ENCODE data around the gene ADAMTSL3.
"Not testable (repeated sequence)": the region's sequence is repeated elsewhere in the genome, so short reads cannot be mapped to it uniquely, and the experiment has no call there.

The ADAMTSL3 gene

DNA sequence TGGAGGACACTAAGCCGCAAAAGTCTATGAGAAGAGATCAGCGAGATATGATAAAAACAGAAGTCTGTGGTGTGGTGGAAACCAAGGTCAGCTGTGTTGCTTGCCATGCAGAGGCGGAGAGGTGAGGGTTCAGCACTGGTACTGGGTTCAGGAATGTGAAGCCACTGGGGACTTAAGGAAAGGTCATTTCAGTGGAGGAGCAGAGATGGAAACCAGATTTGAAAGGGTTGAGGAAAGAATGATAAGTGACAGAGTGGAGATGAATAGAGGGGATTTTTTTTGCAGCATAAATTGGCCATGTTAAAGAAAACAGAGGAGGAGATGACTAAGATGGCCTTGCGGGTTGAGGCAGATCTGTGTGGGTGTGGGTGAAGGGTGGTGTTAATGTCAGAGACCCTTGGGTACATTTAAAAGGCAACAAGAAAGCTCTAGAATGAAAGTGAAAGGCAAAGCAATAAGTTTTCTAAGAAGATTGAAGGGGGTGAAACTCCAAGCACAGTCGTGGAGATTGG lies 265.5 kb downstream of the ADAMTSL3 start:
- DNase-seq (ENCODE audit: low read depth in 3 of 3): no peak

DNA sequence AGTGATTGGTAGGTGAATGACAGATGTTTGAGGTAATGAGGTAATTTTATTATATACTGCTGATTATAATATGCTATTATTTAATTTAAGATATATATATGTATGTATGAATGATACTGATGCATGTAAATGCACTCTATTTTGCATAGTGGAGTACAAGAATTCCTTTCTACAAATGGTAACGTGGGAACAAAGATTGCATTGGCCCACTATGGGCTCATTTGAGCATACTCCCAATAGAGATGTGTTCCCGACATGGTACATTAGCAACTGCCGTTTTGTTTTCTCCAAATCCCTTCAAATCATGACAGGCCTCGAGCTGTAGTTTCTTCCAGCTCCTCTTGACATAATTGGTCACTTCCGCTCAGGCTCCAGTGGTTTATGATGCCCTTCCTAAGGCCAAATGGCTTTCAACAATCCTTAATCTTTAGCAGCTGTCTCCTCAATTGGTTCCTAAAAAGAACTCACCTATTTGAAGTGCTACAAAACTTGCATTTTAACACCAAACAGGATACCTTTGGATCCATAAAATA lies 266.1 kb downstream of the ADAMTSL3 start:
- no peak for DNase-seq (ENCODE audit: low read depth in 3 of 3)

DNA sequence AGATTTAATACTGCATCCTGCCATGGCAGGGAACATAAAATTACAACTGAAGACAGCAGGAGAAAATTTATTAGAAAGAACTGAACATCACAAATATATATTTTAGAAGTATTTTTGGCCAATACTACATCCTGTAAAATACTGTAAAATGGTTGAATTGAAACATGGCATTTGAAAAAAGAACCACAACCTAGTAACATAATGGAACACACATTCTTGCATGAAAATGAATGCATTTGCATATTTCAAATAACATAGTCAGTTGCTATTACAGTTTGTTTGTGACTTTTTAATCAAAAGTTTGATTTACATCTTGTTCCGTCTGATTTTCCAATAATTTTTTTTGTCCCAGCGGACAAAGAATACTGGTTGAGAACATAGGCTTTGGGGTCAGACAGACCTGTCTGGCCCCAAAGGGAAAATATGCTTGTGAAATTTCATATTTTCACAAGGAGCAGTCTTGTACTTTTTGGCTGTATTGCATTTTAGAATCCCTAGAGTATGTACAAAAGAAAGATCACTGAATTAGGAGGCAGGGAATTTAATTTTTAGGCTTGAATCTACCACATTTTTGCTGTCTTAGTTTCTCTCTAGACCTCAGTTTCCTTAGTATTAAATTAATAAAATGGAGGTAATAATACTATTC lies 268.8 kb downstream of the ADAMTSL3 start:
- DNase-seq (ENCODE audit: low read depth in 3 of 3): no peak

DNA sequence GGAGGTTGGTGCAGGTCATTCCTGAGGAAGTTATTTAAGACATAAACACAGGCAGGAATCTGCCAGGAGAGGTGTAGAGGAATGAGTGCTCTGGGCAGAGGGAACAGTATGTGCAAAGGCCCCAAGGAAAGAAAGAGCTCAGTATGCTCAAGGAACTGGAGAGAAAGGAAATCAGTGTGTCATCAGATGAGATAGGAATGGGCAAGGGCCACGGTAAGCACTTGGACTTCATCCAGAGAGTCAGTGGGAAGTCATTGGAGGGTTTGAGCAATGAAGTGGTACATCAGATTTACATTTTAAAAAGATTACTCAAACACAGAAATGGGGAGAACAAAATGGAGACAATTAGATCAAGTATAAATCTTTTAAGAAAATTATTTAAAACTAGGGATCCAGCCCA lies 272.2 kb downstream of the ADAMTSL3 start:
- DNase-seq (ENCODE audit: low read depth in 3 of 3): no peak

DNA sequence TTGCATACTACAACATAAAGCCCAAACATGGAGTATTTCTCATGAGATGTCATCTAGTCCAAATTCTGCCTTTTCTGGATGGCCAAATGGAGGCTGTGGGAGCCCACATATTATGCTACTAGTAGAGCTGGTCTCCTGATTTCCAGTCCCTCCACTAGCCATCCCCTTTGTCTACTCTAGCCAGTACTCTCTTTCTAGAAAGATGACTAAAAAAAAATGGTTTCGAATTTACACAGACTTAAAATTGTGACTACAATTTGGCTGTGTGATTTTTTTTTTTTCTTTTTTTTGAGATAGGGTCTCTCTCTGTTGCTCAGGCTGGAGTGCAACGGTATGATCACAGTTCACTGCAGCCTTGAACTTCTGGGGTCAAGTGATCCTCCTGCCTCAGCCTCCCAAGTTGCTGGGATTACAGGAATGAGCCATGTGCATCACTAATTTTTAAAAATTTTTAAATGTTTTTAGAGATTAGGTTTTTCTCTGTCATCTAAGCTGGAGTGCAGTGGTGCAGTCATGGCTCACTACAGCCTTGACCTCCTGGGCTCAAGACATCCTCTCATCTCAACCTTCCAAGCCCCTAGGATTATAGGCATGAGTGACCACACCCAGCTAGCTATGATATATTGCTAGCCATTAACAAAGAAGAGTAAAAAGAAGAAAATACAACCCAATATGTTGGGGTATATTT lies 273.9 kb downstream of the ADAMTSL3 start:
- no peak for DNase-seq (ENCODE audit: low read depth in 3 of 3)

DNA sequence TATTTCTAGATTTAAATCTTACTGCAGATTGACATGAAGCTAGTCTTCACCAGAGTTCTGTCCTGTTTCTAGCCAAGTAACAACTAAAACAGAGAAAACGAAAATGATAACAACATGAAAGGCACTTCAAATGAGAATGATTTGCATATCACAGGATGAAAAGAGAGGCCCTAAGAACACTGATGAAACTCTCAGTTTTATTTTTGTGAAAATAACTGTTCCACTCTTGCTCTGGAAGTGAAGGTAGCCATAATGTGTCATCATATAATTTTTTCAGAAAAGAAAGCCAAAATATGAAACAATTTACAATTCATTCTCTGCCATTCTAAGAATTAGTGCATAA lies 274.4 kb downstream of the ADAMTSL3 start:
- no peak for DNase-seq (ENCODE audit: low read depth in 3 of 3)

DNA sequence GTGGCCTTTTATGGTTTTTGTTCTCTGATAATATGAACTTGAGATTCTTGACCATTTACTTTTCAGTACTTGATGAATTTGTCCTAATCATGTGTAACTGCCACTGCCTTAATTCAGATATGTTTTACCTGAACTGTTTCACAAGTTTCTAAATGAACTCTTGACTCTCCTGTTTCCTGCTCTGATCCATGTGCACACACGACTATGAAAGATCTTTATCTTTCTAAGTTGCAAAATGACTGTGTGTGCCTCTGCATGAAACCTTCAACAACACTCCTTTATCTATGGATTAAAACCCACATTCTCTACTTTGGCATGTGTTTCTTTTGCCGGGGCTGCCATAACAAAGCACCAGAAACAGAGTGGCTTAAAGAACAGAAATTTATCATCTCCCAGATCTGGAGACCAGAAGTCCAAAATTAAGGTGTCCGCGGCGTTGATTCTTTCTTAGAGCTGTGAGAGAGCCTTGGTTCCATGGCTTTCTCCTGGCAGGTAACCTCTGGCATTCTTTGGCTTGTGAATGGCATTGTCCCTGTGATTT lies 275.0 kb downstream of the ADAMTSL3 start:
- DNase-seq (ENCODE audit: low read depth in 3 of 3): no peak

DNA sequence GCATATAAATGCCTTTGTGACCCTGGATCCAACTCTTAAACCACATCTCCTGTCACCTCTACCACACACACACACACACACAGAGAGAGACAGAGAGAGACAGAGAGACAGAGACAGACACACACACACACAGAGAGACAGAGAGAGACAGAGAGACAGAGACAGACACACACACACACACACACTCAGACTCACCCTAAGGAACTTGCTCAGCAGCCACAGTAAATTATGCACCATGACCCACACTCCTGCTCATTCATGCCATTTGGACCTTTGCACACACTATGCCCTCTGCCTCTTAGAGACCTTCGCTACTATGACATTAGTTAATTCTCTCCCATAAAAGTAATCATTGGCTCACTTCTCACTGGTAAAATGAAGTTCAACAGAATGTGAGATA lies 275.7 kb downstream of the ADAMTSL3 start:
- no peak for DNase-seq (ENCODE audit: low read depth in 3 of 3)

DNA sequence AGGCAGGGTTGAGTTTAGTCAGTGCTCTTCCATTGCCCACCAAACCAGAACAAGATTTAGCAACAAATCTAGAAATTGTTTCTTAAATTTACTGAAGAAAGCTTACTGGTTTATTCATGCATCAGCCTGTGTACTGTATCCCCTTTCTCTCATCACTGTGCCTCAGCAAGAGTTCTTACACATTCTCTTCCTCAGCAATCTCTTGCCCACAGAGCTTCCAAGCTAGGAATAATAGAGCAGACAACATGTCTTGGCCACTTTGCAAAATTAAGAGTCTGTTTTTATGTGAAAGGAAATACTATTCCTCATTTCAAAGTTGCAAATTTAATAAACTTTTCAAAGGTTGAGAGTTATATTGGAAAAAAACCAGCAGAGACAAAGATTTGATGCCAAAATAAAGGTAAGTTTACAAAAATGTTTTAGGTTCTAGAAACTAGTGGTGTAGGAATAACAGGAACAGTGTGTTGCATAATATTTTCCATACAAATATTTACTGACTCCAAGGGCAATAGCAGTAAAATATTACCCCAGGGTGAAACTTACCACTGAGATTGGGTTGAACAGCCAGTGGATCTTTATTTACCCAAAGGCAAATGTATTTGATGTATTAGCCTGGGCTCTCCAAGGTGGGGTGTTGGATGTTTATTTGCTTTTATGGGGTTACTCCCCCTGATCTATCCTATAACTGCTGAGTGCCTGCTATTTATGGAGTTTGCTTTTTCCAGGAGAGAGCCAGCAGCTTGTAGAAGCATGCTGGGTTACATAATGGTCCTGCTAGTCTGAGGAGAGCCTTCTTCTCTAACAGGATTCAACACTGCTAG lies 276.7 kb downstream of the ADAMTSL3 start:
- DNase-seq (ENCODE audit: low read depth in 3 of 3): no peak

DNA sequence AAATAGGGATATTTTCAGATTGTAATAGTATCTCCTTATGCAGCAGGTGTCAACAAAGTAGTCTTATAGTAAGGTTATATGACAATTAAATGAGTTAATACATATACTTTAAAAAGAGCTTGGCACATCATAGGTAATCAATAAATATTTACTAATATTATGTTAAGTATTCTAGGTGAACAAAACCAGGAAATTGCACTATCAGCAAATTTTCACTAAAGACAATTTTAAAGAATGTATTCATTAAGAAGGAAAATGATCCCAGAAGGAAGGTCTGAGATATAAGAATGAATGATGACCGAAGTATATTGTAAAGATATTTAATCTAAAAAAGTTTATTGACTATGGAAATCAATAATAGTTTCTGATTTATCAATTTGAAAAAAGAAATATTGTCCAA lies 281.9 kb downstream of the ADAMTSL3 start:
- no peak for DNase-seq (ENCODE audit: low read depth in 3 of 3)

DNA sequence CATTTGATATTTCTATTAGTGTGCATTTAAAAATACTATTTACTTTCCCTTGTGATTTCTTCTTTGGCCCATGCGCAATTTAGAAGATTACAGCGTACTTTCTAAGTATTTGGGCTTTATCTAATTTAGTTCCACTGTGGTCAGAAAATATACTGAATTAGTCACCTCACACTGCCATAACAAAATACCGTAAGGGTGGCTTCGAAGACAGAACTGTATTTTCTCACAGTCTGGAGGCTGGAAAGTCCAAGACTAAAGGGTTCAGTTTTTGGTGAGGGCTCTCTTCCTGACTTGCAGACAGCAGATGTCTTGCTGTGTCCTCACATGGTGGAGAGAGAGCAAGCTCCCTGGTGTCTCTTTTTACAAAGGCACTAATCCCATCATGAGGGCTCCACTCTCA lies 286.2 kb downstream of the ADAMTSL3 start:
- DNase-seq (ENCODE audit: low read depth in 3 of 3): no peak

DNA sequence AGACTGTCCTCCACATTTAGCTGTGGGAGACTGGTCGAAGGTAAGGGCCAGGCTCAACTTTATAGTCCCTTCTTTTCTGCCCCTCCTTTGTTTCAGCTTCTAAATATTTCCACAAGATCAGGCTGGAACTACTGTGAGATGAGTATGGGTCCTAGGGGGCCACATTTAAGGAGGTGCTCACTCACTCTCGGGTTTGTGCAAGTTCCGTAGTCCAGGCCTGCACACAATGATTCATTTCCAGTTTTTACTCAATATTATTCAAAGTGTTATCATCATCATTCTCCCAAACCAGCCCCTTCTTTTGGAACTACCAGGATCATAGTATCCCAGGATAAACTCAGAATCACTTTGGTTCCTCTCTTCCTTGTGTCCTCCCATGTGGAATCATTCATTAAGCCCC lies 289.1 kb downstream of the ADAMTSL3 start:
- no peak for DNase-seq (ENCODE audit: low read depth in 3 of 3)

DNA sequence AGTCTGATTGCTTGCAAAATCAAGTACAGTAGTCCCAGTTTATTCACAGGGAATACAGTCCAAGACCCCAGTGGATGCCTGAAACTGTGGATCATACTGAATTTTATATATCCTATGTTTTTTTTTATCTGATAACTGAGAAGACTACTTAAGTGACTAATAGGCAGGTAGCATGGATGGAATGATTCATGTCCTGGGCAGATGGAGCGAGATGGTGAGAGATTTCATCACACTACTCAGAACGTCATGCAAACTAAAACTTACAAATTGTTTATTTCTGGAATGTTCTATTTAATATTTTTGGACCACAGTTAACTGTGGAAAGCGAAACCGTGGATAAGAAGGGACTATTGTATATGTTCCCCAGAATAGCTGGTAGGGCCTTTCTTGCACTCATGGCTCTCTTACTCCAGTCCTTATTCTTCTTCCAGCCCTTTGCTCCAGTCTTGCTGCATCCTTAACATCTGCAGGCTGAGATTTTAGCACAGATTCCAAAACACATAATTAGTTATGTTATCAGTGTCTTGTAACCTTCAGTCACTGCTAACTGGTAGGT lies 290.0 kb downstream of the ADAMTSL3 start:
- DNase-seq (ENCODE audit: low read depth in 3 of 3): no peak

DNA sequence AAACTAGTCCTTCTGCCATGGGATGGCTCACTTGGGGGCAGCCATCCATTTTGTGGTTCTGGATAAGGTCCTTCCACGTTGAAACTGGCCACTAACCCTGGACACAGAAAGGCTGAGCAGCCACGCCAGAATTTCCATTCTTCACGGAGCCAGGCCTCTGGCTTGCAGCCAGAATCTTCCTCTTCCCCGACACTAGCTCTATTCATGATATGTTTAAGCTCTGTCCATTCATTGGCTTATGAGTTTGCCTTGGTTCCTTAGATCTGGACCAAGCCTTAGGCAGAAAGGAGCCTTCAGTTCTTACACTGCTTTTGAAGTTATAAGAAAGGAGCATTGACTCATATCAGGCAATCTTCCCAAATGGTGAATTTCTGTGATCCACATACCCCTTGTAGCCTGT lies 293.2 kb downstream of the ADAMTSL3 start:
- DNase-seq (ENCODE audit: low read depth in 3 of 3): no peak

DNA sequence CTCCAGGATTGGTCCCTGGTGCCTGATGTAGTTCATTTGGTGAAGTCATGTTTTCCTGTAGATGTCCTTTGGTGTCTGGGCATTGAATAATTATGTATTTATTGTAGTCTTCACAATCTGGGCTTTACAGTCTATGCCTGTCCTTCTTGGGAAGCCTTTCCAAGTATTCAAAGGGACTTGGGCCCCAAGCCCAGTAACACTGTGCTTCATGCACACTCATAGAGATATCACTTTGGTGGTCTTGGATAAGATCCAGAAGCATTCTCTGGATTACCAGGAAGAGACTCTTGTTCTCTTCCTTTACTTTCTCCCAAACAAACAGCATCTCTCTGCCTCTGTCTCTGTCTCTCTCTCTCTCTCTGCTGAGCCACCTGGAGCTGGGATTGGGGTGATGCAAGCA lies 300.6 kb downstream of the ADAMTSL3 start:
- no peak for DNase-seq (ENCODE audit: low read depth in 3 of 3)

DNA sequence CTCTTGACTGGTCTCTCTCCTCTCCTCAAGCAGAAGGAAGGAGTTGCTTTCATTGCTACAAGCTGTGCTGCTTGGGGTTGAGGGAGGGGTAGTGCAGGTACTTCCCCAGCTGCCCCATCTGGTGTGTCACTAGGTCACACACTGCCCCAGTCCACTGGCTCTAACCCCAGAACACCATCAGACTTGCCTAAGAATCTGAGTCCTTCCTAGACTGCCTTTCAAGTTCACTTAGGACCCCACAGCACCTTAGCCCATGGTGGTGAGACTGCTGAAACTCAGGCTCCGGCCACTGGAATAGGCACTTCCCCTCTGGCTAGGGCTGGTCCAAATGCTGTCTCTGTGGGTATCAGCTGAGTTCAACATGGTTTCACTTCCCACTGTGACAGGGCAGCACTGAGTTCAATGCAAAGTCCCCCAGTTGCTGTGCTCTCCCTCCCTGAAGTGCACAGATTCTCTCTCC lies 301.9 kb downstream of the ADAMTSL3 start:
- DNase-seq (ENCODE audit: low read depth in 3 of 3): no peak

DNA sequence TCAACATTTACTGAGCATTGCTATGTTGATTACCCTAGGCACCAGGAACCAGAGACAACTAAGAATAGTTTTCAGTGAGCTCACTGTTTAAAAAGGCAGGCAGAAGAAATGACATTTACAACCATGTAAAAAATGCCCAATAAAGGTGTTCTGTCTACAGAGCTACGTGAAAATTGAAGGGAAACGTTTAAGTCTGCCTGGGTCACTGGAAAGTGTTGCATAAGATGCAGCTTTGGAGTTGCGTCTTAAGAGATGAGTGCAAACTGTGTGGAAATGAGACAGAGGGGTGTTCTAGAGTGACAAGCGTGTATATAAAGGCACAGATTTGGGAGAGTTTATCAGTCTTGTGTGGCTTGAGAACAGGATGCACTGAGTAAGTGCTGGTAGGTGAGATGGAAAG lies 303.0 kb downstream of the ADAMTSL3 start:
- DNase-seq (ENCODE audit: low read depth in 3 of 3): no peak

DNA sequence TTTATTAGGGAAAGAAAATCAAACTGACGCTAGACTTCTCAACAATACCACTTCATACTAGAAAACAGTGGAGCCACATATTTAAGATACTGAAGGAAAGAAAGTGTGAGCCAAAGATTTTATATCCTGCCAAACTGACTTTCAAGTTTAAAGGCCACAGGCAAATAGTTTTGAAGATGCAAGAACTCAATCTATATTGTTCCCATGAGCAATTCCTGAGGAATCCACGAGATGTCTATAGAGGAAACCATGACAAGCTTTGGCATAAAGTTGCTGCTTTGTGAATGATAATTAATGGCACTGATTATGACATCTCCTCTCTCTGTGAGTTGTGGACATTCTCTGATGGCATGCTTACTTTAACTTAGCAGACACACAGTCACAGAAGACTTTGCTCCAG lies 305.6 kb downstream of the ADAMTSL3 start:
- no peak for DNase-seq (ENCODE audit: low read depth in 3 of 3)

DNA sequence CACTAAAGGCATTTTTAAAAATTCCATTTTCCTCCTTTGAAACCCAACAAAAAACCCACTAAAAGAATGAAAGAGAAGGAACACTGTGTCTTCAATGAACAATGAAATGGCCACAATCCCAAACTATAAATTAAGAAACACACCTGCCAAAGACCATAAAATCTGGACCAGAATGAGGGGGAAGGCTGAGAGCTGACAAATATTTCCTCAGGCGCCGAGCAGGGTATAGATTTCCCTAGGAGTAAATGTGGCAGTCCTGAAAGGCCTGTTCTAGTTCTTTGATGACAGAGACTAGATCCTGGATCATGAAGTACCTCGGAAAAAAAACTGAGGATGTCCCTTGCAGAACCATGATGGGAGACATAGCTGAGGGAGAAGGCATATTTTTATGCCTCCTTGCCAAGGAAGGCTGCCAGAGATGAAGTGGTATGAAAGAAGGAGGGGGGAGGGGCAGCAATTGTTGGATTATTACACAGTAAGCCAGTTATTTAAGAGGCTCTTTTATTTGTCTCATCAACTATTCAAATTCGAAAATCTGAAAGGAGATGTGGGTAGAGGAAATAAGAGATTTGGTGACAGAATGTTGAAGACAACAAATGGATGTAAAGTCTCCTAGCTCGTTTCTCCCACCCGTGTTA lies 306.4 kb downstream of the ADAMTSL3 start:
- DNase-seq (ENCODE audit: low read depth in 3 of 3): no peak

DNA sequence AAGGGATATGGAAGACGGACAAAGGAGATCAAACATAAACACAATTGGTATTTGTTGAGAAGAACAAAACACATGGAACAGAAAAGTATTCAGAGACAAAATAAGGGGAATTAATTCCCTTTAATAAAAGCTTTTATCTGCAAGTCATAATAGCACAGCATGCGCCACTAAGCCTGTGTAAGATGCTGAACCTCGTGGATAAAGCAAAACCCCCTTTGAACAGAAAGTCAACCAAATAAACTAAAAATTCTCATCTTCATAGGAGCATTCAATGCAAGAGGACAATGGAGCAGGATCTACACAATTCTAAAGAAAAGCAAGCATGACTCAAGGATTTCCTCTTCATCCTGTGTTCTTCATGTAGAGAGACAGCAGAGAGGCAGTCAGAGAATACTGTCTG lies 307.4 kb downstream of the ADAMTSL3 start:
- no peak for DNase-seq (ENCODE audit: low read depth in 3 of 3)

DNA sequence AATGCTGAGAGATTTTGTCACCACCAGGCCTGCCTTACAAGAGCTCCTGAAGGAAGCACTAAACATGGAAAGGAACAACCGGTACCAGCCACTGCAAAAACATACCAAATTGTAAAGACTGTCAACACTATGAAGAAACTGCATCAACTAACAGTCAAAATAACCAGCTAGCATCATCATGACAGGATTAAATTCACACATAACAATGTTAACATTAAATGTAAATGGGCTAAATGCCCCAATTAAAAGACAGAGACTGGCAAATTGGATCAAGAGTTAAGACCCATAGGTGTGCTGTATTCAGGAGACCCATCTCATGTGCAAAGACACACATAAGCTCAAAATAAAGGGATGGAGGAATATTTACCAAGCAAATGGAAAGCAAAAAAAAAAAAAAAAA lies 311.0 kb downstream of the ADAMTSL3 start:
- DNase-seq (ENCODE audit: low read depth in 3 of 3): not testable (repeated sequence)
